ENCODE data around the gene CIB1.
"Not testable (repeated sequence)": the region's sequence is repeated elsewhere in the genome, so short reads cannot be mapped to it uniquely, and the experiment has no call there.

CIB1 gene

GRCh38 chr15:90233387-90234095 is at the start of gene CIB1:
Gene CIB1, minus strand, starts transcription at chr15:90233941. Its CDS starts 56 bp downstream, at chr15:90233885.
- peak; percentile 97 to 98 for DNase-seq

- not testable (repeated sequence) for DNase-seq
These were observed 47.9 kb upstream of the CIB1 start for GRCh38 chr15:90281637-90282036.

- not testable (repeated sequence) for DNase-seq
These were observed 47.0 kb upstream of the CIB1 start for GRCh38 chr15:90280743-90281142.

GRCh38 chr15:90278467-90278866 is 44.7 kb upstream of the CIB1 start:
- not testable (repeated sequence) for DNase-seq

GRCh38 chr15:90271459-90272166 is 37.9 kb upstream of the CIB1 start:
- no peak for DNase-seq

- DNase-seq, result no peak
These were observed 36.9 kb upstream of the CIB1 start for GRCh38 chr15:90270502-90271150.

GRCh38 chr15:90268415-90268814 is 34.7 kb upstream of the CIB1 start:
- no peak for DNase-seq

GRCh38 chr15:90266485-90266884 is 32.7 kb upstream of the CIB1 start:
- DNase-seq, result peak; percentile 37 to 47

- peak; percentile 48 to 66 for DNase-seq
These were observed 32.3 kb upstream of the CIB1 start for GRCh38 chr15:90266061-90266431.

GRCh38 chr15:90265271-90266060 is 31.7 kb upstream of the CIB1 start, which contains the start of gene NGRN:
Gene NGRN, plus strand, starts transcription at chr15:90265672. Its CDS starts 41 bp downstream, at chr15:90265713.
- DNase-seq, result peak; percentile 92 to 95

- peak; percentile 37 to 52 for DNase-seq
These were observed 30.9 kb upstream of the CIB1 start for GRCh38 chr15:90264671-90265070.

- DNase-seq, result no peak
These were observed 28.7 kb upstream of the CIB1 start for GRCh38 chr15:90262426-90262825.

- DNase-seq, result no peak
These were observed 28.1 kb upstream of the CIB1 start for GRCh38 chr15:90261811-90262210.

- DNase-seq, result not testable (repeated sequence)
These were observed 27.0 kb upstream of the CIB1 start for GRCh38 chr15:90260731-90261130.

- no peak for DNase-seq
These were observed 25.8 kb upstream of the CIB1 start for GRCh38 chr15:90259524-90259923.

- DNase-seq, result no peak
These were observed 24.0 kb upstream of the CIB1 start for GRCh38 chr15:90257776-90258175.

GRCh38 chr15:90249203-90249863 is 15.6 kb upstream of the CIB1 start, which contains the start of gene TTLL13:
Gene TTLL13, plus strand, starts transcription at chr15:90249556. Its CDS starts 1,075 bp downstream, at chr15:90250631.
- peak; percentile 90 to 92 for DNase-seq

GRCh38 chr15:90248789-90249202 is 15.1 kb upstream of the CIB1 start:
- DNase-seq, result no peak

- DNase-seq, result no peak
These were observed 10.3 kb upstream of the CIB1 start for GRCh38 chr15:90243943-90244639.

GRCh38 chr15:90241343-90242192 is 7.8 kb upstream of the CIB1 start:
- DNase-seq, result no peak

- no peak for DNase-seq
These were observed 7.1 kb upstream of the CIB1 start for GRCh38 chr15:90240856-90241255.

Data from activated CD4-positive, alpha-beta T cell treated with anti-CD3 and anti-CD28 coated beads, Interleukin-2, amount 50 U/mL, for 48 hours (primary cell).